Peyer's patch (tissue), 4 donors: ENCODE results near the gene PIEZO2. TPM values are rescaled to one million over a fixed set of nuclear protein-coding genes. Genes with fewer than 3 reads are reported as not detected.

Experiments used
- DNase-seq, 3 donors: peaks; one replicate each; pipeline ENCODE4 v3.0.0-alpha.2; 2017 to 2019
- H3K27ac ChIP-seq, 4 donors: fragments of 200-600 bp; sonication (generic); one replicate each; pipeline ENCODE4 v1.5.1; 2016 to 2019
- H3K27me3 ChIP-seq, 2 donors: fragments of 200-600 bp; sonication (generic); one replicate each; pipeline ENCODE4 v1.5.1; 2019
- H3K36me3 ChIP-seq, 3 donors: fragments of 200-600 bp; sonication (generic); one replicate each; pipeline ENCODE4 v1.5.1; 2016 to 2019
- H3K4me1 ChIP-seq, 4 donors: fragments of 200-600 bp; sonication (generic); one replicate each; pipeline ENCODE4 v1.5.1; 2016 to 2019
- H3K4me3 ChIP-seq, 4 donors: fragments of 200-600 bp; sonication (generic); 1 replicate in 3 of 4; 2 replicates in 1 of 4; pipeline ENCODE4 v1.5.1; 2016 to 2019; ENCODE audit warnings: mild to moderate bottlenecking in 1 of 4
- H3K9me3 ChIP-seq, 4 donors: fragments of 200-600 bp; sonication (generic); one replicate each; pipeline ENCODE4 v1.5.1; 2016 to 2019; ENCODE audit warnings: mild to moderate bottlenecking in 1 of 4
- CTCF ChIP-seq, 6 experiments: fragments of 450-650 bp in 4 of 6; fragments of 200-600 bp in 2 of 6; sonication (generic) in 1 of 6; IDR thresholded peaks; one replicate each; pipeline ENCODE4 v1.5.1; 2017 to 2019; ENCODE audit warnings: antibody characterized with exemption in 6 of 6, mild to moderate bottlenecking in 3 of 6, moderate library complexity in 1 of 6
- POLR2A ChIP-seq, 2 donors: fragments of 450-650 bp; IDR thresholded peaks; one replicate each; pipeline ENCODE4 v1.5.1; 2017; ENCODE audit warnings: antibody characterized with exemption in 2 of 2, mild to moderate bottlenecking in 2 of 2, moderate library complexity in 2 of 2
- total RNA-seq, 4 donors: library from RNA; depleted of rRNA; stranded (reverse); fragments of >200 nt; gene quantifications; one replicate each; pipeline ENCODE4 v1.1.0, GENCODE V29; 2016

Gene PIEZO2
- total RNA-seq, 4 donors from 2014 or later = 0.85 to 5.8 (median 4.5) TPM

GRCh38 chr18:10705786-10706185 lies 443.6 kb downstream of the PIEZO2 start:
- Histone ChIP-seq H3K27me3 (no peaks in the 10 kb centered on the region), H3K9me3 (no peaks in the 10 kb centered on the region), H3K4me3 (no peak overlapping the region), H3K27ac (no peak overlapping the region), H3K4me1 (no peaks in the 10 kb centered on the region), H3K36me3 (no peaks in the 10 kb centered on the region)
- TF ChIP-seq POLR2A (IDR thresholded peaks at IDR 0.05) = no peak
- TF ChIP-seq CTCF (IDR thresholded peaks at IDR 0.05) = no peak
- no peak for DNase-seq

- no peak for DNase-seq
- TF ChIP-seq CTCF (IDR thresholded peaks at IDR 0.05) = no peak
- TF ChIP-seq POLR2A (IDR thresholded peaks at IDR 0.05) = no peak
- H3K4me3 ChIP-seq = no peak overlapping the region
- no peaks in the 10 kb centered on the region for H3K36me3 ChIP-seq
- no peak overlapping the region for H3K27ac ChIP-seq
- no peaks in the 10 kb centered on the region for H3K9me3 ChIP-seq
- H3K4me1 ChIP-seq = no peaks in the 10 kb centered on the region
- no peaks in the 10 kb centered on the region for H3K27me3 ChIP-seq
These were observed 444.1 kb downstream of the PIEZO2 start for GRCh38 chr18:10705291-10705690.

GRCh38 chr18:10702206-10702605 lies 447.2 kb downstream of the PIEZO2 start:
- DNase-seq = no peak

GRCh38 chr18:10690366-10690765 lies 459.0 kb downstream of the PIEZO2 start:
- Histone ChIP-seq H3K27me3 (no peaks in the 10 kb centered on the region), H3K4me1 (no peaks in the 10 kb centered on the region), H3K4me3 (no peak overlapping the region), H3K27ac (no peak overlapping the region), H3K36me3 (no peaks in the 10 kb centered on the region), H3K9me3 (no peaks in the 10 kb centered on the region)
- TF ChIP-seq POLR2A (IDR thresholded peaks at IDR 0.05) (no peak), CTCF (IDR thresholded peaks at IDR 0.05) (no peak)
- no peak for DNase-seq

More at GRCh38 chr18:10702206-10702605, 447.2 kb downstream of the PIEZO2 start:
- TF ChIP-seq POLR2A (IDR thresholded peaks at IDR 0.05) (no peak), CTCF (IDR thresholded peaks at IDR 0.05) (no peak)
- Histone ChIP-seq H3K4me1 (no peaks in the 10 kb centered on the region), H3K4me3 (no peak overlapping the region), H3K9me3 (no peaks in the 10 kb centered on the region), H3K27ac (no peak overlapping the region), H3K27me3 (no peaks in the 10 kb centered on the region), H3K36me3 (no peaks in the 10 kb centered on the region)

- Histone ChIP-seq H3K27ac (no peak overlapping the region), H3K27me3 (no peaks in the 10 kb centered on the region), H3K9me3 (no peaks in the 10 kb centered on the region), H3K4me3 (no peak overlapping the region), H3K36me3 (no peaks in the 10 kb centered on the region), H3K4me1 (no peaks in the 10 kb centered on the region)
- no peak for TF ChIP-seq CTCF (IDR thresholded peaks at IDR 0.05)
- no peak for TF ChIP-seq POLR2A (IDR thresholded peaks at IDR 0.05)
- no peak for DNase-seq
These were observed 459.4 kb downstream of the PIEZO2 start for GRCh38 chr18:10690035-10690329.
